Astrocyte (in vitro differentiated cells and primary cell): Measurements from ENCODE around the gene UST.

Source experiments
- EZH2 ChIP-seq: IDR thresholded peaks from 2 replicates; pipeline ENCODE4 v1.6.1; 2012; ENCODE audit warnings: mild to moderate bottlenecking, low read length, inconsistent platforms; ENCODE audit not compliant: insufficient read depth
- TF ChIP-seq, protein P1 (sequence below): IDR thresholded peaks from 2 replicates; pipeline ENCODE4 v1.5.1; 2011; ENCODE audit warnings: low read depth, mild to moderate bottlenecking, inconsistent platforms, low read length, moderate library complexity; ENCODE audit not compliant: insufficient read depth

DNA sequence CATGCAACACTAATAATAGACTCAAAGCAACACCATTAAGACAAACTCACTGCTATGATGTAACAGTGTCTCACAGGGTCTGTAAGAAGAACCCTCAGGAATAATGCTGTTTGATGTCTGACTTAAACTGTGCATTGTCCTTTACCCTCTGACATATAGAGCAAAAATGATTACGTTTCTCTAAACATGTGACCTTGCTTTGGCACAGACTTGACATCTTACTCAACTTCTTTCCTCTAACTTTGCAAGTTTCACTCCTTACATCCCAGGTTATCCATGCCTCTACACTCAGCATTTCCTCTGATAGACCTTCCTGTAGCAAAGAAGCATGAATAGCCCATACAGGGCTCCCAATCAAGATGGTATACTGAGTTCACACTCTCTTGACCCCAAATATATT is 252.7 kb downstream of the UST start:
- TF ChIP-seq, protein P1, sequence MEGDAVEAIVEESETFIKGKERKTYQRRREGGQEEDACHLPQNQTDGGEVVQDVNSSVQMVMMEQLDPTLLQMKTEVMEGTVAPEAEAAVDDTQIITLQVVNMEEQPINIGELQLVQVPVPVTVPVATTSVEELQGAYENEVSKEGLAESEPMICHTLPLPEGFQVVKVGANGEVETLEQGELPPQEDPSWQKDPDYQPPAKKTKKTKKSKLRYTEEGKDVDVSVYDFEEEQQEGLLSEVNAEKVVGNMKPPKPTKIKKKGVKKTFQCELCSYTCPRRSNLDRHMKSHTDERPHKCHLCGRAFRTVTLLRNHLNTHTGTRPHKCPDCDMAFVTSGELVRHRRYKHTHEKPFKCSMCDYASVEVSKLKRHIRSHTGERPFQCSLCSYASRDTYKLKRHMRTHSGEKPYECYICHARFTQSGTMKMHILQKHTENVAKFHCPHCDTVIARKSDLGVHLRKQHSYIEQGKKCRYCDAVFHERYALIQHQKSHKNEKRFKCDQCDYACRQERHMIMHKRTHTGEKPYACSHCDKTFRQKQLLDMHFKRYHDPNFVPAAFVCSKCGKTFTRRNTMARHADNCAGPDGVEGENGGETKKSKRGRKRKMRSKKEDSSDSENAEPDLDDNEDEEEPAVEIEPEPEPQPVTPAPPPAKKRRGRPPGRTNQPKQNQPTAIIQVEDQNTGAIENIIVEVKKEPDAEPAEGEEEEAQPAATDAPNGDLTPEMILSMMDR, result no peak
- TF ChIP-seq EZH2, result no peak
